HepG2 (cell line): ENCODE measurements around the gene AGAP1. TPM values are rescaled to one million over a fixed set of nuclear protein-coding genes. Genes with fewer than 3 reads are reported as not detected.

ENCODE experiments used
- ATAC-seq: fragments of 200-7000 bp; cut with Tn5 transposase; 3 replicates; pipeline ENCODE4 v1.9.1; 2020; ENCODE audit warnings: mild to moderate bottlenecking, moderate library complexity
- BruUV-seq: library from RNA; stranded (reverse); fragments of 400-500 nt; replicated peaks from 2 replicates; lab custom pipeline; 2021; lab: Mats Ljungman, UMichigan
- CTCF ChIA-PET: fragments of 300-600 bp; formaldehyde crosslinking; extraction: SDS; loops from one replicate; lab custom pipeline; 2021; ENCODE audit warnings: low total read pairs, inconsistent platforms, low intra/inter-chr PET ratio; lab: Yijun Ruan, JAX
- POLR2A ChIA-PET: fragments of 350-600 bp; sonication (Branson Sonifier 250); formaldehyde crosslinking; loops from one replicate; lab custom pipeline; 2020; ENCODE audit warnings: antibody characterized with exemption, inconsistent platforms; lab: Yijun Ruan, JAX
- DNase-seq: peaks from one replicate; pipeline ENCODE4 v3.0.0-alpha.2; 2015; ENCODE audit warnings: low spot score
- FAIRE-seq: peaks from 3 replicates; lab custom pipeline; 2011; peaks lifted over from hg19 to GRCh38; lab: Jason Lieb, UNC
- H2AFZ ChIP-seq: one replicate; pipeline ENCODE4 v1.6.1; 2011; ENCODE audit warnings: low read length, inconsistent platforms
- H3K27ac ChIP-seq: fragments of 300-600 bp; 3 replicates; pipeline ENCODE4 v1.8.0; 2011; ENCODE audit warnings: mixed run types, mild to moderate bottlenecking, mixed read lengths, low read length, inconsistent platforms; ENCODE audit not compliant: insufficient read depth; ENCODE audit errors: extremely low read length
- H3K27me3 ChIP-seq, 2 experiments: fragments of 200-600 bp in 1 of 2; 2 replicates in 1 of 2; 3 replicates in 1 of 2; pipeline versions ENCODE4 v1.6.0 to v1.8.0; 2011; ENCODE audit warnings: low read length in 2 of 2, mild to moderate bottlenecking in 2 of 2, moderate library complexity in 2 of 2, inconsistent platforms in 1 of 2; ENCODE audit not compliant: insufficient read depth in 2 of 2, control insufficient read depth in 1 of 2
- H3K36me3 ChIP-seq, 2 experiments: fragments of 200-600 bp in 1 of 2; replicated peaks in 1 of 2; 2 replicates in 1 of 2; 3 replicates in 1 of 2; pipeline versions ENCODE4 v1.5.1 to v1.8.0; 2011; ENCODE audit warnings: low read length in 2 of 2, inconsistent platforms in 1 of 2; ENCODE audit not compliant: insufficient read depth in 2 of 2, control insufficient read depth in 1 of 2
- H3K4me1 ChIP-seq: 2 replicates; pipeline ENCODE4 v1.5.1; 2012; ENCODE audit warnings: low read length, inconsistent platforms; ENCODE audit not compliant: insufficient read depth
- H3K4me2 ChIP-seq: 2 replicates; pipeline ENCODE4 v1.6.0; 2011; ENCODE audit warnings: low read depth, low read length, inconsistent platforms
- H3K4me3 ChIP-seq, 3 experiments: fragments of 200-600 bp in 1 of 3; sonication (generic), shearing (Covaris generic) in 1 of 3; replicated peaks in 1 of 3; 2 replicates each; pipeline ENCODE4 v1.5.1; 2011 to 2016; ENCODE audit warnings: low read length in 3 of 3, inconsistent platforms in 2 of 3, low read depth in 2 of 3, mild to moderate bottlenecking in 2 of 3, control low read depth in 1 of 3, mixed read lengths in 1 of 3; ENCODE audit not compliant: insufficient read depth in 1 of 3
- H3K79me2 ChIP-seq: one replicate; pipeline ENCODE4 v1.6.1; 2011; ENCODE audit warnings: low read length, inconsistent platforms; ENCODE audit not compliant: insufficient read depth
- H3K9ac ChIP-seq: 2 replicates; pipeline ENCODE4 v1.6.0; 2011; ENCODE audit warnings: mild to moderate bottlenecking, low read depth, low read length, inconsistent platforms; ENCODE audit not compliant: insufficient read depth
- H3K9me3 ChIP-seq: 2 replicates; pipeline ENCODE4 v1.5.1; 2012; ENCODE audit warnings: mild to moderate bottlenecking, low read length
- H4K20me1 ChIP-seq: 2 replicates; pipeline ENCODE4 v1.6.0; 2011; ENCODE audit warnings: inconsistent platforms, mild to moderate bottlenecking, low read length, moderate library complexity; ENCODE audit not compliant: insufficient read depth
- ARNTL ChIP-seq: sonication (generic); formaldehyde crosslinking; IDR thresholded peaks from 2 replicates; pipeline ENCODE4 v1.4.0; 2020; ENCODE audit warnings: mild to moderate bottlenecking, missing genetic modification reagents
- NONO ChIP-seq, 2 experiments: fragments of 450-650 bp in 1 of 2; sonication (generic) in 1 of 2; formaldehyde crosslinking in 1 of 2; IDR thresholded peaks in 1 of 2; conservative IDR thresholded peaks in 1 of 2; 2 replicates each; pipeline versions ENCODE4 v1.6.1 to v1.8.0; 2017 to 2022; ENCODE audit warnings: mild to moderate bottlenecking in 1 of 2, missing genetic modification reagents in 1 of 2, moderate library complexity in 1 of 2
- PHF5A ChIP-seq: IDR thresholded peaks from one replicate; pipeline ENCODE4 v1.6.1; 2018; ENCODE audit warnings: low read depth, missing genetic modification reagents; ENCODE audit not compliant: unreplicated experiment
- SCMH1 ChIP-seq: sonication (generic); formaldehyde crosslinking; IDR thresholded peaks from 2 replicates; pipeline ENCODE4 v1.9.0; 2021; ENCODE audit warnings: missing genetic modification reagents, mild to moderate bottlenecking, borderline replicate concordance
- SMC3 ChIP-seq: IDR thresholded peaks from 2 replicates; pipeline ENCODE4 v1.6.1; 2011; ENCODE audit warnings: low read length, improper control_type of control experiment
- STAG1 ChIP-seq: sonication (generic); formaldehyde crosslinking; IDR thresholded peaks from 2 replicates; pipeline ENCODE4 v1.4.0; 2020; ENCODE audit warnings: missing genetic modification reagents
- ZBTB14 ChIP-seq: sonication (generic); formaldehyde crosslinking; IDR thresholded peaks from 2 replicates; pipeline ENCODE4 v1.4.0; 2020; ENCODE audit warnings: missing genetic modification reagents
- ZNF20 ChIP-seq: sonication (generic); formaldehyde crosslinking; IDR thresholded peaks from 2 replicates; pipeline ENCODE4 v1.4.0; 2020; ENCODE audit warnings: mild to moderate bottlenecking, moderate library complexity, missing genetic modification reagents
- ZNF274 ChIP-seq: sonication (generic); formaldehyde crosslinking; IDR thresholded peaks from 2 replicates; pipeline ENCODE4 v1.5.1; 2020; ENCODE audit warnings: mild to moderate bottlenecking, missing genetic modification reagents
- ZNF496 ChIP-seq: sonication (generic); formaldehyde crosslinking; IDR thresholded peaks from 2 replicates; pipeline ENCODE4 v1.8.1; 2023; ENCODE audit warnings: mild to moderate bottlenecking, moderate library complexity, missing genetic modification reagents; ENCODE audit not compliant: insufficient replicate concordance
- ZNF562 ChIP-seq: sonication (generic); formaldehyde crosslinking; IDR thresholded peaks from 2 replicates; pipeline ENCODE4 v1.8.0; 2022; ENCODE audit warnings: missing genetic modification reagents, borderline replicate concordance
- ZUFSP ChIP-seq: sonication (generic); formaldehyde crosslinking; IDR thresholded peaks from 2 replicates; pipeline ENCODE4 v1.9.0; 2021; ENCODE audit warnings: missing genetic modification reagents, mild to moderate bottlenecking, borderline replicate concordance
- WGBS: methylation state at CpG from one replicate; pipeline ENCODE4 v1.1.6; 2017; ENCODE audit warnings: low lambda C conversion rate; 5-methylcytosine and 5-hydroxymethylcytosine counted together
- in situ Hi-C: cut with HindIII; loops from 2 replicates; pipeline ENCODE4 v1.10.0; 2017; ENCODE audit warnings: low pct_unique_long_range_greater_than_20kb; ENCODE audit not compliant: extremely low pct_ligation_motif_present
- intact Hi-C: fragments of 100-400 bp; cut with micrococcal nuclease; formaldehyde crosslinking; loops from one replicate; pipeline ENCODE4 v1.10.0; 2022; ENCODE audit not compliant: unreplicated experiment
- polyA plus RNA-seq, 8 experiments: library from polyadenylated mRNA; depleted of rRNA in 3 of 8; stranded (reverse) in 7 of 8; unstranded in 1 of 8; fragments of >200 nt; fragmentation: Illumina TruSeq in 4 of 8; extraction: Trizol in 4 of 8; gene quantifications; 2 replicates each; pipeline versions ENCODE4 v1.2.1 to v1.2.3, GENCODE V29; 2011 to 2016; ENCODE audit warnings: low read depth in 4 of 8, missing spikeins in 1 of 8, mixed read lengths in 1 of 8; ENCODE audit not compliant: insufficient read depth in 1 of 8
- total RNA-seq, 5 experiments: library from RNA; depleted of rRNA; stranded (reverse); fragments of >200 nt; fragmentation: Illumina TruSeq; extraction: Trizol; gene quantifications; 2 replicates each; pipeline ENCODE4 v1.2.3, GENCODE V29; 2016; ENCODE audit warnings: low read depth in 1 of 5
- TF ChIP-seq, protein P1 (sequence below): sonication (generic); formaldehyde crosslinking; IDR thresholded peaks from 2 replicates; pipeline ENCODE4 v1.5.0; 2020; ENCODE audit warnings: mild to moderate bottlenecking, missing genetic modification reagents
- TF ChIP-seq, protein P2 (sequence below): sonication (generic); formaldehyde crosslinking; IDR thresholded peaks from 2 replicates; pipeline ENCODE4 v1.4.0; 2020; ENCODE audit warnings: missing genetic modification reagents; ENCODE audit errors: not compliant biosample characterization

Gene AGAP1
- total and polyA plus RNA-seq, 2 of the 13 experiments (the other 11 are each of a cell fraction or from before 2014, with no cell fraction given) = 21.2 to 32.7 TPM

DNA sequence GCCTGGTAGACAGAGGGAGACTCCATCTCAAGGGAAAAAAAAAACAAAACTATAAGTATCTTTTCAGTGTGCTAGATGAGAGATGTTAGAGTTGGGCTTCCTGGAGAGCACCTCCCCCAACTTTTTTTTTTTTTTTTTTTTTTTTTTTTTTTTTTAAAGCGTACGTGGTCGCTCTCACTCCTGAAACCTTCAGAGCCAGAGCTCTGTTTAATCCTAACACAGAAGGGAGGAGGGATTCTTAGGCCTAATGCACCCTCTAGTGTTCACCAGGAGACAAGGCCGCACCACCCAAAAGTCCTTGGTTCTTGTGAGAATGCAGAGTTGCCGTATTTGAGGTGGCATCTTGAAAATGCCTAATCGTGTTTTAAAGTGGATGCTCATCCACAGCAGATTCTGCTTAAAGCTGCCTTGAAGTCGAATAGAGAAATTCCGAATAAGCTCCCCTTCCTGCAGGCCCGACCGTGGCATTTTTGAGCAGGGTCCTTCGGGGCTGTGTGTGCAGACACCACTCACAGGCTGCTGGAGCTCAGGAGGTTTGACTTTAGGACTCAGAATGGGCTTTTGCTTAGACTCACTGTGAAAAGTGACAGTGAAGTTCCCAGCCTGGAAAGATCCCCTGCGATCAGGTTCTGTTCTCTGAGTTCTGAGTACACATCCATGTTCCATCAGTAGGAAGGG is 252.6 kb downstream of the AGAP1 start (continued):
- TF ChIP-seq, protein P1, sequence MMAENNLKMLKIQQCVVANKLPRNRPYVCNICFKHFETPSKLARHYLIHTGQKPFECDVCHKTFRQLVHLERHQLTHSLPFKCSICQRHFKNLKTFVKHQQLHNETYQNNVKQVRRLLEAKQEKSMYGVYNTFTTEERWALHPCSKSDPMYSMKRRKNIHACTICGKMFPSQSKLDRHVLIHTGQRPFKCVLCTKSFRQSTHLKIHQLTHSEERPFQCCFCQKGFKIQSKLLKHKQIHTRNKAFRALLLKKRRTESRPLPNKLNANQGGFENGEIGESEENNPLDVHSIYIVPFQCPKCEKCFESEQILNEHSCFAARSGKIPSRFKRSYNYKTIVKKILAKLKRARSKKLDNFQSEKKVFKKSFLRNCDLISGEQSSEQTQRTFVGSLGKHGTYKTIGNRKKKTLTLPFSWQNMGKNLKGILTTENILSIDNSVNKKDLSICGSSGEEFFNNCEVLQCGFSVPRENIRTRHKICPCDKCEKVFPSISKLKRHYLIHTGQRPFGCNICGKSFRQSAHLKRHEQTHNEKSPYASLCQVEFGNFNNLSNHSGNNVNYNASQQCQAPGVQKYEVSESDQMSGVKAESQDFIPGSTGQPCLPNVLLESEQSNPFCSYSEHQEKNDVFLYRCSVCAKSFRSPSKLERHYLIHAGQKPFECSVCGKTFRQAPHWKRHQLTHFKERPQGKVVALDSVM (CRISPR knock-in tag) = no peak
- TF ChIP-seq NONO (IDR thresholded peaks at IDR 0.05) (no peak), NONO (CRISPR knock-in tag; conservative IDR thresholded peaks at IDR 0.05) (no peak), STAG1 (CRISPR knock-in tag) (peak; percentile 91)

GRCh38 chr2:235747001-235747785 is 253.3 kb downstream of the AGAP1 start:
- no peak overlapping the region for H3K4me3 ChIP-seq
- DNase-seq (no peak), FAIRE-seq (no peak), ATAC-seq (no peak)
- no peaks in the 10 kb centered on the region for H3K9me3 ChIP-seq
- peaks cover 7% of the 10 kb centered on the region for H3K4me1 ChIP-seq
- no peaks in the 10 kb centered on the region; the same call in 1 of the 2 replicates for H4K20me1 ChIP-seq
- ChIA-PET POLR2A (no interaction called here), CTCF (interaction anchor here (1.7 to 3.4 kb wide), 2 partner anchors 152 to 611 kb away, joined by 10 to 53 read pairs; no protein-coding TSS in a partner anchor)
- intact Hi-C loops = loop anchor here (2.0 to 10.0 kb wide), 2 partner anchors 72 to 106 kb away; no protein-coding TSS in a partner anchor
- peaks cover 28 to 70% of the 10 kb centered on the region in 2 experiments for H3K36me3 ChIP-seq
- in situ Hi-C loops = loop anchor here (5.0 kb wide), 2 partner anchors 155 to 610 kb away; no protein-coding TSS in a partner anchor
- no peak overlapping the region for H2AFZ ChIP-seq
- H3K4me2 ChIP-seq = no peak overlapping the region
- H3K9ac ChIP-seq = no peak overlapping the region
- 95% methylated on average over 23 of the region's 23 CpGs for WGBS
- no peaks in the 10 kb centered on the region for H3K27me3 ChIP-seq
- no TSS peak for BruUV-seq
- no peaks in the 10 kb centered on the region for H3K79me2 ChIP-seq
- H3K27ac ChIP-seq = no peak overlapping the region
- no peak for TF ChIP-seq ZNF562 (CRISPR knock-in tag)
- no peak for TF ChIP-seq ZNF274
- TF ChIP-seq ARNTL = no peak
- TF ChIP-seq ZUFSP (CRISPR knock-in tag) = no peak
- TF ChIP-seq, protein P2, sequence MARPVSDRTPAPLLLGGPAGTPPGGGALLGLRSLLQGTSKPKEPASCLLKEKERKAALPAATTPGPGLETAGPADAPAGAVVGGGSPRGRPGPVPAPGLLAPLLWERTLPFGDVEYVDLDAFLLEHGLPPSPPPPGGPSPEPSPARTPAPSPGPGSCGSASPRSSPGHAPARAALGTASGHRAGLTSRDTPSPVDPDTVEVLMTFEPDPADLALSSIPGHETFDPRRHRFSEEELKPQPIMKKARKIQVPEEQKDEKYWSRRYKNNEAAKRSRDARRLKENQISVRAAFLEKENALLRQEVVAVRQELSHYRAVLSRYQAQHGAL (CRISPR knock-in tag) = no peak
- no peak for TF ChIP-seq ZBTB14 (CRISPR knock-in tag)
- TF ChIP-seq ZNF496 = no peak
- TF ChIP-seq SMC3 = no peak
- no peak for TF ChIP-seq SCMH1 (CRISPR knock-in tag)
- no peak for TF ChIP-seq PHF5A (CRISPR knock-in tag)
- TF ChIP-seq ZNF20 = no peak
